NCI-H2196 (cell line): ENCODE results near the gene SLC35A1.
"Not testable (repeated sequence)": the region's sequence is repeated elsewhere in the genome, so short reads cannot be mapped to it uniquely, and the experiment has no call there.

ENCODE experiments used
- DNase-seq: peaks from one replicate; lab custom pipeline; 2025; ENCODE audit not compliant: unreplicated experiment; lab: John Stamatoyannopoulos, UW

SLC35A1 gene

GRCh38 chr6:87472525-87473418, at the start of gene SLC35A1:
SLC35A1 (plus strand) TSS chr6:87472974; CDS start chr6:87473004, 30 bp downstream.
- DNase-seq = peak; percentile 84

- no peak for DNase-seq
These were observed 46.0 kb upstream of the SLC35A1 start for GRCh38 chr6:87426789-87427188.

- DNase-seq = no peak
These were observed 42.3 kb upstream of the SLC35A1 start for GRCh38 chr6:87430499-87430898.

GRCh38 chr6:87431263-87431662, 41.5 kb upstream of the SLC35A1 start:
- no peak for DNase-seq

- no peak for DNase-seq
These were observed 36.3 kb upstream of the SLC35A1 start for GRCh38 chr6:87436435-87436834.

- DNase-seq = no peak
These were observed 31.1 kb upstream of the SLC35A1 start for GRCh38 chr6:87441711-87442110.

- DNase-seq = no peak
These were observed 28.4 kb upstream of the SLC35A1 start for GRCh38 chr6:87444362-87444761.

- no peak for DNase-seq
These were observed 7.7 kb upstream of the SLC35A1 start for GRCh38 chr6:87465051-87465450.

GRCh38 chr6:87473419-87473903, 687 bp downstream of the SLC35A1 start:
- no peak for DNase-seq

GRCh38 chr6:87481931-87482330, 9.2 kb downstream of the SLC35A1 start:
- DNase-seq = no peak

GRCh38 chr6:87482366-87482765, 9.6 kb downstream of the SLC35A1 start:
- DNase-seq = no peak

- DNase-seq = no peak
These were observed 11.2 kb downstream of the SLC35A1 start for GRCh38 chr6:87483929-87484328.

GRCh38 chr6:87484491-87484890, 11.7 kb downstream of the SLC35A1 start:
- no peak for DNase-seq

GRCh38 chr6:87487555-87487954, 14.8 kb downstream of the SLC35A1 start:
- DNase-seq = no peak

GRCh38 chr6:87489326-87489725, 16.6 kb downstream of the SLC35A1 start:
- not testable (repeated sequence) for DNase-seq

- DNase-seq = no peak
These were observed 22.1 kb downstream of the SLC35A1 start for GRCh38 chr6:87494761-87495422.

GRCh38 chr6:87498048-87498447, 25.3 kb downstream of the SLC35A1 start:
- no peak for DNase-seq

GRCh38 chr6:87501809-87502572, 29.2 kb downstream of the SLC35A1 start:
- no peak for DNase-seq

- no peak for DNase-seq
These were observed 31.7 kb downstream of the SLC35A1 start for GRCh38 chr6:87504441-87504840.

GRCh38 chr6:87514831-87515230, 42.1 kb downstream of the SLC35A1 start:
- no peak for DNase-seq

- DNase-seq = no peak
These were observed 45.7 kb downstream of the SLC35A1 start for GRCh38 chr6:87518453-87518852.
